Kidney capillary endothelial cell (primary cell): ENCODE data around the gene CCL13.

ENCODE experiments used
- DNase-seq: peaks from one replicate; pipeline ENCODE4 v3.0.0-alpha.2; 2018; ENCODE audit warnings: low spot score

Gene CCL13

DNA sequence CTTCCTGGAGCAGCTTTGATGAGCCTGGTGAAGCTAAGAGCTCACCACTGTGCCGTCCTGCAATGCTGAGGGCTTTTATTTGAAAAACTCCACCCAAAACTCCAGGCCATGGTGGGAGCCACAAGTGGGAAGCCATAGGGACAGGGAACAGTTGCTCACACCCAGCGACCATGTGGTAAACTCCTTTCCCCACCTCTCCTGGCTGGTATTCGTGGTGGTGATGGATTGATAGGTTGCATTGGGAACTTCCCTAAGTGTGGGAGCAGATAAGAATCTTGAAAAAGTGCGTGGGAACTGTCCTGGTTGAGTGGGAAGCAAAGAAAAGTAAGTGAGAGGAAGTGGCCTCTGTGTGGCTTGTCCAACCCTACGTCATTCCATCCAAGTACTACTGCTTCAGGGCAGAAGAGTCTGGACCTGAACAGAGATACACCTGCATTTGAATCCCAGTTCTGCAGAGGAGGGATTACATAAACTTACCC lies 6.9 kb downstream of the CCL13 start, which contains the start of gene CCL1:
CCL1 (minus strand) TSS at position 51 of the 479 bp plus-strand sequence. CDS start 72 bp downstream, outside the sequence.
- DNase-seq: no peak

- DNase-seq: no peak
Measured at GRCh38 chr17:34364751-34365150, 8.5 kb downstream of the CCL13 start.

DNA sequence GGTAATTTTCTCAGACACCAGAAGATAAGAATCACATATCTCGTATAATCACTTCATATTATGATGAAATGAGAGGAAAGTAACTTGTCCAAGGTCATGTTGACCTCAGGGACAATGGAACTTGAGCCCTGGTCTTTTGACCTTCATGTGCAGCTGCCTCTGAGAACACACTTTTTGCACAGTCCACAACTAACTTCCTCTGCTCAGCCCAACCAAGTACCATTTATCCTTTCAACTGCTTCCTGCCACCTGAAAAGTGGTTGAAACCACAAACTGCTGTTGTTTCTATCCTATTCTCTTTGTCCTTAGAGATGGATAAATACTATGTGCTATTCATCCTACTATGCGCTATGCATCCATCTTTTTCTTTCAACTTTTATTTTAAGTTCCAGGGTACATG lies 9.1 kb downstream of the CCL13 start:
- no peak for DNase-seq

- no peak for DNase-seq
Measured at GRCh38 chr17:34366010-34366409, 9.7 kb downstream of the CCL13 start.

DNA sequence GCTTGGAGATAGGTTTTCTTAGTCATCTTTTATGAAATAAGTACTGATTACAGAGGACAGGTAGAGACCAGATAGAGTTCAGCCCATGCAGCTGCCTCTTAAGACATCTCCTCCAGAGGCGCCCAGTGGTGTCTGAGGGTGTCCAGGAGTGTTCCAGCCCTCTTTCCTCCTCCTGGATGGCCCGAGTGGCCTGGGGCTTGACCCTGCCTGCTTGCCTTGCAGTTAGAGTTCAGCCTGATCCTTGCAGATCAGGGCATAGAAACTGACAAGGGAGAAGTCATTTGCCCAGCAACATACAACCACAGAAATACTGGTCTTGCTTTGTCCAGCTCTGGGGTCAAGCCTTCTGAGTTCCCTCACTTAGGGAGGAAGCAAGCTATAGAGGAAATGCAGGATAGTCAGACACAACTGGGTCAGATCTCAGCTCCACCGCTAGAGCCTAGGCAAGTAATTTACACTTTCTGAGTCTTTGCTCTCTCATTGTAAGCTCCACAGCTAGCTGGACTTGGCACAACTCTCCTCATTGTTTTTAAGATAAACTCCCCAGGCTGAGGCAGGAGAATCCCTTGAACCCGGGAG lies 10.3 kb downstream of the CCL13 start:
- DNase-seq: no peak

DNA sequence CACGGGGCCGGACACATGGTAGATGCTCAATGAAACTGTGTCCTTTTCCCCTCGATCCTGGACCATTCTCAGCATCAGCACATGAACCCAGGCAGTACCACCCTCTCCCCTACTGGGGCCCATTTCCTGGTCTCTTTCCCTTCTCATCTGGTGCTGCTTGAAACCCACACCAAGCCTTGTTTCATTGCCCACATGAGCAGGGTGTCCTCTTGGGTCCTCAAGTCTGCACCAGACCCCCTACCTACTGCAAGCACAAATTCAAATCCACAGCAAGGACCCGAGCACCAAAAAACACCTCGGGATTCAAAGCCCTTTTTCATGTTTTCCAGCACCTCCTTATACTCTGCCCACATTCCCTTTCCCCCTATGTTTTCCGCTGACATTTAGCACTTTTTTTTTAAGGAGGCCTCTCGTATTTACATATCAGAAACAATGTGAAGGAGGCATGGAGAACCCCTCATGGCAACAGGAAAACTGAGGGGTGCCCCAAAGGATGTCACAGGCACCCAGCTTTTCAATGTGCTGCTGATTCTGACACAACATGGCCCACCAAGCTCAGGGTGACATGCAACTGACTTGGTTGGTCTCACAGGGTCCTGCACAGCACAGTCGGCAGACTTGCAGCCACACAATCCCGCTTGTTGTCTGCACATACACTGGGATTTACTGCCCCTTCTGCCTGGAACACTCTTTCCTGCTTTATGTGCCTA lies 11.4 kb downstream of the CCL13 start:
- DNase-seq: no peak

- no peak for DNase-seq
Measured at GRCh38 chr17:34368196-34368945, 12.1 kb downstream of the CCL13 start.

GRCh38 chr17:34368946-34369500 lies 12.7 kb downstream of the CCL13 start:
- no peak for DNase-seq

DNA sequence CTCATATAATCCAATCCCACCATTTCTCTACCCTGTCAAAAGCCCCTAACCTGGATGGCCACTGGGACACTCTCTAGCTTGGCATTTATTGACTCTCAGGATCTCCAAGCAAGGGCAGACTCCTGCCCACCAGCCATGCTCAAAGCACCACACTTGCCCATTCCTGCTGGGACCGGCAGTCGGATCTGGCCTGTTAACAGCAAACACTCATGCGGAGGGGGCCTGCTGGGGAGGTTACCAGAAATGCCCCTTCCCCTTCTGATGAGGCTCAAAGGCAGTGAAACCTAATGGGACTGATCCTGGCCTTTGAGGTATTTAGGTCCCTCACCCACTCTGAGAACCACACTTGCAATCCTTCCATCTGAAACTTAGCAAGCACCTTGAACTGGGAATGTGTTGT lies 13.3 kb downstream of the CCL13 start:
- no peak for DNase-seq

- no peak for DNase-seq
Measured at GRCh38 chr17:34370376-34370996, 14.2 kb downstream of the CCL13 start.

DNA sequence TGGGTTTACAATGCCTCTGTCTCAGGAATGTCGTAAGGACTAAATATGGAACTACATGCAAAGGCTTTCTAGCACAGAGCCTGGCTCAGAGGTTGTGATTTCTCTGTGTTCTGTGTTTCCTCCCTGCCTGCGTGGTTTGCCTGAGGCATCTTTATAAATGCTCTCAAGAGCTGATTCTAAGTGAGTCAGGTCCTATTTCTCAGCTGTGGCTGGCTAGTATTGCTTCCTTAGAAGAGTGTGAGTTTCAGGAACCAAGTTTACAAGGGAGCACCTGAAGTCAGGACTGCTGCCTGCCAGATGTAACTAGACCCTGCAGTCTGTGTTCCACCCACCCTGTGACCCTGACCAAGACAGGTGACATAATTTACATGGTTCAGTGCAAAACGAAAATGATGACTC lies 14.7 kb downstream of the CCL13 start:
- DNase-seq: no peak

DNA sequence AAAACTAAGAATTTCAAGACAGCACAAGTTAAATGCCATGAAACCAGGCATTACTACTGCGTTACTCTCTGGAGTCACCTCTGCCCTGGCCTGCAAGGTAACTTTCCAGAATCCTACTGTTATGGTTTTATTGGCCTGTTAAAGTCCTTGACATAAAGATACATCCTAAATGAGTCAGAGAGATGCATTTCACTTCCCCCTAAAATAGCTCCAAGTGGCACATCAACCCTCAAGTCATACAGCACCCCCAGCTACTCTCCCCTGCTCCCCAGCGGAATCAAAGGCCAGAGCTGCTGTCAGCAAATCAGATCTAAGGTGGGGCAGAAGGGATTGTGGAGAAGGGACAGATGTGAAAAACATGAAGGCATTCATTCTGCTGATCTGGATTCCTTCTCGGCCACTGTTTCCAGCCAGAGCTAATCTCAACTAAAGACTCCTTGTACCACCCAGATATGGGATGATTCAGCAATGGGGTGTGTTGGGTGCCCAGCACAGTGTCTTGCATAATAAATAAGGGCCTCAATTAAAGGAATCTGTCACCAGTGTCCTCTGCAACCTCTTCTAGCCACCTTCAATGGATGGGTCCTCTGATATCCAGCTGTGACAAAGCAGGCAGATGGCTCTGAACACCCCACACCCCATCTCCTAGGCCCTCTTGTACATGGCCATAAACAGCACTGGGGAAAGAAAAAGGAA lies 15.3 kb downstream of the CCL13 start:
- DNase-seq: no peak

- no peak for DNase-seq
Measured at GRCh38 chr17:34374457-34374856, 18.2 kb downstream of the CCL13 start.

GRCh38 chr17:34375426-34375997 lies 19.2 kb downstream of the CCL13 start:
- DNase-seq: no peak

DNA sequence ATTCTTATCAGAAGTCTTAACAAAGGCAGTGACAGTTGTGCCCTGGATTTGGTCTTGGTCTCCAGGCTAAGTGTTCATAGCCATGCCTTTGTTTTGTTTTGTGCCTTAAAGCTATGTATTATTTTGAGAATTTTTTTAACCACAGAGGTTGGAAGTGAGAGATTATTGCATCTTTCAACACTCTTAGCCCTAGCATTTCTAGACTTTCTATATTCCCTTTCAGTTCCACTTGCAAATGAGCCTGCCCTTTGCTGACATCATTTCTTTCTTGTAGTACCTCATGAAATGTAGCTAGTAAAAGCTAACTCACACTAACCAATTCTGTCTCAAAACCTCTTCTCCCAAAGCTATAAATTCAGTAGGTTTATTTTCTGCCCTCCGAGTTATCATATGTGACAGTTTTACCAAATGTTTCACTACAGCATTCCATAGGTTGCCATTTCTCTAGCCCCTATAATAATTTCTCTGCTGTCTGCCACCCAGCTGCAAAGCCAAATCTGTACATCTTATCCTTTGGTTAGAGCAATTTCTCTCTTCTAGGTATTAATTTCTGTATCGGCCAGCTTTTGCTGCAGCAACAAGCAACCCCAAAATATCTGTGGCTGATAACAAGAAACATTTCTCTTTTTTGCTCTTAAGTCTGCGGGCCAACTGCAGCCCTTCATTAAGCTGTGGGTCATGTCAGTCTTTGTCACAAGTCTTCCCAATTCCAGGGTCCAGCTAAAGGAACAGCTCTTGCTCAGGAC lies 21.0 kb downstream of the CCL13 start:
- no peak for DNase-seq

- DNase-seq: no peak
Measured at GRCh38 chr17:34378664-34379101, 22.4 kb downstream of the CCL13 start.

- no peak for DNase-seq
Measured at GRCh38 chr17:34379868-34380267, 23.6 kb downstream of the CCL13 start.

GRCh38 chr17:34382621-34383124 lies 26.4 kb downstream of the CCL13 start:
- DNase-seq: peak; percentile 81

DNA sequence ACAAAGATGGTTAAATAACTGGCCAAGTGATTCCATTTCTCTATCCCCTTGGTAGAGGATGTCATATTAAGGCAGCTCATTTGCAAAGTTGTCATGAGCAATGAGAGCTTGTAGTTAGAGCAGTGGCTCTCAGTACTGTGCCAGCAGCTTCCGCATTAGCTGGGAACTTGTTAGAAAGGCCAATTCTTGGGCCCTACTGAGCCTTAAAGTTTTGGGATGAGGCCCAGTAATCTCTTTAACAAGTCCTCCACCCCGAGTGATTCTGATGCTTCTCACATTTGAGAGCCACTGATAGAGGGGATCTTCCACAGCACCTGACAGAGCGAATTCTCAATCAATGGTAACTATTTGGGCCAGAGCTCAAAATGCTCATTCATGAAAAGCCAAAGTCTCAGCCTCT lies 26.9 kb downstream of the CCL13 start:
- DNase-seq: no peak

DNA sequence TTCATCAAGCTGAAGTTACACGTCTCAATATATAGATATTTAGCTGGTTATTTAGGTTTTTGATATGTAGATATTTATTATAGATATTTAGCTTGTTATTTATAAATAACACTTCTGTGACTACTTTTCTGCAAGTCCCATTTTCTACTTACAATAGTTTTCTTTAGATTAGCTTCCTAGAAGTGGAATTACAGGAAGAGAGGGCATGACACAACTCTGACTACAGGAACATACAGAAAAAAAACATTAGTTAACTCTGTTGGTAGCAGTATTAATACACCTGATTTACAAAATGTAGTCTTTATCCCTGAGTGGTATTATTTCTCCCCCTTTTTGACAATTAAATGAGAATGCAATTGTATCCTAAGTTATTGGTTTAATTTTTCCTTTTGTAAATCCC lies 28.0 kb downstream of the CCL13 start:
- peak; percentile 25 for DNase-seq
